Measurements from ENCODE around the gene CMTM7. TPM values are rescaled to one million over a fixed set of nuclear protein-coding genes. Genes with fewer than 3 reads are reported as not detected.

CMTM7 gene
- polyA plus RNA-seq, 3 donors = 100 to 148 (median 146) TPM

- Mint-ChIP-seq H3K27ac (peak overlapping the region in 3 of 7 donors; percentile 54 to 94 (median 76)), H3K36me3 (peaks cover 2 to 9% of the 10 kb centered on the region in 2 donors), H3K4me1 (peaks cover 65% of the 10 kb centered on the region), H3K4me3 (peak overlapping the region in 1 of 2 donors; percentile 11), H3K9me3 (no peaks in the 10 kb centered on the region), H3K27me3 (ENCODE audit: low read depth in 3 of 3) (no peaks in the 10 kb centered on the region)
- intact Hi-C loops (cut with micrococcal nuclease) = loop anchor here (5.0 to 10.0 kb wide), 2 partner anchors 39 to 56 kb away; partner anchors contain the start of gene CMTM7 (in 1 of the 2)
- no peaks in the 10 kb centered on the region for H3K27me3 ChIP-seq (ENCODE audit: control insufficient read depth in 2 of 2, insufficient read depth in 2 of 2, low read length in 2 of 2)
- no peak overlapping the region for H3K4me3 ChIP-seq (replicated peaks in 1 of 3; ENCODE audit: low read depth in 2 of 3, low read length in 3 of 3)
- H3K36me3 ChIP-seq (replicated peaks in 1 of 2; ENCODE audit: control insufficient read depth in 1 of 2, insufficient read depth in 2 of 2, low read length in 2 of 2) = no peaks in the 10 kb centered on the region
- DNase-seq = no peak
- no peak overlapping the region for H3K9ac ChIP-seq (ENCODE audit: insufficient read depth, low read length, poor library complexity, severe bottlenecking)
- TF ChIP-seq CTCF (IDR thresholded peaks at IDR 0.05) = no peak
- peaks cover 99% of the 10 kb centered on the region for H3K79me2 ChIP-seq (ENCODE audit: insufficient read depth, low read length)
- WGBS (ENCODE audit: insufficient coverage) = 0% methylated on average over 2 of the region's 5 CpGs
- no peak overlapping the region for H2AFZ ChIP-seq (ENCODE audit: insufficient read depth, low read depth, low read length, poor library complexity, severe bottlenecking)
- H4K20me1 ChIP-seq (ENCODE audit: insufficient read depth, low read length) = peaks cover 69% of the 10 kb centered on the region
- peak overlapping the region in 1 of 2 donors; percentile 77 for H3K27ac ChIP-seq (ENCODE audit: low read depth in 1 of 2, low read length in 2 of 2)
- no peaks in the 10 kb centered on the region for H3K9me3 ChIP-seq (replicated peaks in 1 of 2; ENCODE audit: control insufficient read depth in 1 of 2, insufficient read depth in 1 of 2, low read length in 2 of 2)
- H3K4me2 ChIP-seq (replicated peaks; ENCODE audit: extremely low read depth, low read length, poor library complexity, severe bottlenecking) = no peak overlapping the region
- H3K4me1 ChIP-seq (ENCODE audit: control insufficient read depth in 1 of 2, insufficient read depth in 2 of 2, low read length in 2 of 2) = peaks cover 51 to 56% of the 10 kb centered on the region in 2 donors
These were observed 39.2 kb downstream of the CMTM7 start for GRCh38 chr3:32430900-32431299.

GRCh38 chr3:32431481-32431880 is 39.8 kb downstream of the CMTM7 start:
- Histone ChIP-seq H3K9ac (ENCODE audit: insufficient read depth, low read length, poor library complexity, severe bottlenecking) (no peak overlapping the region), H2AFZ (ENCODE audit: insufficient read depth, low read depth, low read length, poor library complexity, severe bottlenecking) (no peak overlapping the region), H3K79me2 (ENCODE audit: insufficient read depth, low read length) (peaks cover 99% of the 10 kb centered on the region), H3K27ac (ENCODE audit: low read depth in 1 of 2, low read length in 2 of 2) (peak overlapping the region; percentile 77), H3K4me2 (replicated peaks; ENCODE audit: extremely low read depth, low read length, poor library complexity, severe bottlenecking) (peak overlapping the region; percentile 8), H3K27me3 (ENCODE audit: control insufficient read depth in 2 of 2, insufficient read depth in 2 of 2, low read length in 2 of 2) (no peaks in the 10 kb centered on the region), H3K4me1 (ENCODE audit: control insufficient read depth in 1 of 2, insufficient read depth in 2 of 2, low read length in 2 of 2) (peaks cover 51 to 56% of the 10 kb centered on the region in 2 donors), H3K36me3 (replicated peaks in 1 of 2; ENCODE audit: control insufficient read depth in 1 of 2, insufficient read depth in 2 of 2, low read length in 2 of 2) (no peaks in the 10 kb centered on the region), H3K9me3 (replicated peaks in 1 of 2; ENCODE audit: control insufficient read depth in 1 of 2, insufficient read depth in 1 of 2, low read length in 2 of 2) (no peaks in the 10 kb centered on the region), H4K20me1 (ENCODE audit: insufficient read depth, low read length) (peaks cover 72% of the 10 kb centered on the region), H3K4me3 (replicated peaks in 1 of 3; ENCODE audit: low read depth in 2 of 3, low read length in 3 of 3) (no peak overlapping the region)
- H3K27me3 Mint-ChIP-seq (ENCODE audit: low read depth in 3 of 3) = no peaks in the 10 kb centered on the region
- peaks cover 2 to 11% of the 10 kb centered on the region in 2 donors for H3K36me3 Mint-ChIP-seq
- H3K9me3 Mint-ChIP-seq = no peaks in the 10 kb centered on the region
- TF ChIP-seq CTCF (IDR thresholded peaks at IDR 0.05) = no peak
- H3K4me3 Mint-ChIP-seq = no peak overlapping the region
- intact Hi-C loops (cut with micrococcal nuclease) = loop anchor here (5.0 to 10.0 kb wide), 2 partner anchors 39 to 57 kb away; partner anchors contain the start of gene CMTM7 (in 1 of the 2)
- 86% methylated on average over 2 of the region's 3 CpGs for WGBS (ENCODE audit: insufficient coverage)
- H3K4me1 Mint-ChIP-seq = peaks cover 70% of the 10 kb centered on the region
- DNase-seq = no peak
- H3K27ac Mint-ChIP-seq = peak overlapping the region; percentile 53 to 97 (median 90)
